GM18526 (cell line): ENCODE data around the gene MCC.

ENCODE experiments used
- POLR2A ChIP-seq: IDR thresholded peaks from 3 replicates; pipeline ENCODE4 v1.6.1; 2011; ENCODE audit not compliant: insufficient read length; ENCODE audit errors: extremely low read depth

The MCC gene

DNA sequence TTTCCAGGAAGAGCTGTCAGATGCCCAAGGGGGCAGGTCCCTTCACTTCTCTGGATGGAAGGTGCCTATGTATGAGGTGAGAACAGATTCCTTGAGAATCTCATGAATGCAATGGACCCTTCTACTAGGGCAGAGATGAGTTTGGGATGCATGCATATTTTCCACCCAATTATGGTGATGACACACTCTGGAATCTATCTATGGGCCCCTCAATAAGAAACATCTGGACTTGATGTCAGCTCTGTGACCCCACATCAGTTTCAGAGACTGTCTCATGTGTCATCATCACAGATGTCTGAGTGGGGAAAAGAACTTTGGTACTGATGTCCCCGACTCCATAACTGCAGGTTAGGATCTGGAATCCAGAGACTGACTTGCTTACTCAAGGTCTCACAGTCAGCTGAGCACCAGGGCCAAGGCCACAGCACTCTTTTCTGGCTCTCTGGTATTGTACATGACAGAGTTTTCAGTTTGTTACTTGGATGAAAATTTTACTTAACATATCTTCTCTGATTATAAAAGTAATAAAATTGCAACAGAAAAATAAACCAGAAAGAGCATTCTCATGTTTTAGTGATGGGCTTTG lies 334.6 kb downstream of the MCC start:
- TF ChIP-seq POLR2A: no peak

- no peak for TF ChIP-seq POLR2A
Measured at GRCh38 chr5:113152380-113152740, 335.9 kb downstream of the MCC start.

DNA sequence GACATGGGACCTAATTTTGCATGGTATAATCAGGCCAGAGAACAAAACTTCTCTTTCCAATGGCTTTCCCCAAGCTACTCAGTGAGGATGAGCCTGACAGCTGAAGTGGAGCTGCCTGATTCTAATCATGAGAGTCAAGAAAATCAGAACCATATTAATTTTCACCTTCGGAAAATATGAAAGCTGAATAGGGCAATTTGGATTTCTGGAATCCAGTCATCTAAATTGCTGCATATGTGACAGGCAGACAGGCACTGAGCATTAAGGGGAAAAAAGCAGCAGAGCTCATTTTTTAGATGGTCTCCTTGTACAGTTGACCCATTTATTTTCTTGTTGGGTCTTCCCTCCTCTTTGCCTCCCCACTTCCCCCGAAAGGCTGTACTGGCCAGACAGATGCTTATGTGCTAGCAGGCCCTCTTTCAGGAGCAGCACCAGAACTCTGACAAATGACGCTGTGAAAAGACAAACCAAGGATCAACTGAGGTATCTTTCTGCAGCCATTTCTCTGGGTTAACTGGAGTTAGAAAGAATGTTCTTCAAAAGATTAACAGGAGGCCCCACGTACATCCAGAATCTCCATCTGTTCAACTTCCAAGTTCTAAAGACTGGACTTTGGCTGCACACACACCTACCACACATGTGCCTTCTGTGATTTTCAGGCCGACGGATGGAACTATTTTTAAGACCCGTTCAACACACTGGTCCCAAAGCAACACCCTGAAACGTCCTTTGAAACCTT lies 336.4 kb downstream of the MCC start:
- no peak for TF ChIP-seq POLR2A

- TF ChIP-seq POLR2A: no peak
Measured at GRCh38 chr5:113150821-113151220, 337.4 kb downstream of the MCC start.

GRCh38 chr5:113150221-113150620 lies 338.0 kb downstream of the MCC start:
- no peak for TF ChIP-seq POLR2A

DNA sequence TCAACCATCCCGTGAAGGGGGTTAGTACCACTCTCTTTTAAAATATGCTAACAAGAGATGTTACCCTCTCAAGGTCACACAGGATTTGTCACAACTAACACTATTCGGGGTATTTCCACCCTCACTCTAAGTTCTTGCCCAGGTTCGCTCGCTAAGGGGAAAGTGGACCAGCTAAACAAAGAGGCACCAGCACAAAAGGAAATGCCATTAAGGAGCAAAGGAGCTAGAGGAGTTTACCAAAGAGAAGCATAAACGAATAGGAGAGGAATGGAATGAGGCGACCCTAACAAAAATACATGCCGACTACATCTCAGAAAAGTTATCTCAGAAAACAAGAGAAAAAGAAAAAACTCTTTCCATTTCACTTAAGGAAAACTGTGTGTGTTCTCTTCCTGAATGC lies 340.7 kb downstream of the MCC start:
- no peak for TF ChIP-seq POLR2A

DNA sequence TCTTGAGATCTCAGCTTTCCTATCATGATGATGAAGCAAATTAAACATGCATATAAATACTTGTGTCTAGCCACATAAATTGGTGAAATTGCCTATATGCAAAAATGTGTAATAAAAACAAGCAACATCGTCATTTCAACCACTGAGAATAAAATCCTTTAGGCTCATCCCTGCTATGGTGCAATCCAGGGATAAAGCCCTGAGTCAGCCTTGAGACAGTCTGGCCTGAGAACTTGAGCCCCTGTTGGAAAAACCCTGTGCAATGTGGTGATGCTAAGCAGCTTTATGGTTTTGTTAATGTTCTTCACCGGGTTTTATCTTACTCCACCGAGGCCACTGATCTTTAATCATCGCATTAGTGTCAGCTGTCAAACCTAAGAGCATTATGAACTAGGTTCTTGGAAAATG lies 341.1 kb downstream of the MCC start:
- TF ChIP-seq POLR2A: no peak

DNA sequence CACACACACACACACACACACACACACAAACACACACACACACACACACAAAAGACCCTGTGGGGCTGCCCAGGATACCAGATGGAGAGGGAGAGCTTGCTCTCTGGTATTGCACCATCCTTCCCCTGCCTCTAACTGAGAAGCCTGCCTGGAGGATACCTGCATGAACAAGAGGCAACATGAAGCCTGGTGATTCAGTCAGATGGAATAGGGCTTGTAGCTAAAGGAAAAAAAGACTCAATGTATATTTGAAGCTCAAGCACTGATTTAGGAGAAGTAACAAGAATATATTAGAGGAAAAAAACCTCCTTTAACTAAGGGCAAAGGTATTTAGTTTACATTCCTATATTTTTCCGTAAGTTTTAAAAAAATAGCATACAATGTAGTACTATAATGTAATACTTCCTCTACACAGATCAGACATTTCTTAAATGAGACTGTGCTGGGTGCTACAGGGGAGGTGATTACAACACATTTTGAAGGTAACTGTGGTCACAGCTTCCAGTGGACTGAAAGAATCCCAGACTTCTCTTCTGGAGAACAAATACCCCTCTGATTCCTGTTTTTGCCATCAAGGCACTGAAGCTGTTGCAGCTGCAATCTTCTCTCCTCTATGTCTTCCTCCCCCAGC lies 342.4 kb downstream of the MCC start:
- TF ChIP-seq POLR2A: no peak

GRCh38 chr5:113142186-113142585 lies 346.1 kb downstream of the MCC start:
- TF ChIP-seq POLR2A: no peak

DNA sequence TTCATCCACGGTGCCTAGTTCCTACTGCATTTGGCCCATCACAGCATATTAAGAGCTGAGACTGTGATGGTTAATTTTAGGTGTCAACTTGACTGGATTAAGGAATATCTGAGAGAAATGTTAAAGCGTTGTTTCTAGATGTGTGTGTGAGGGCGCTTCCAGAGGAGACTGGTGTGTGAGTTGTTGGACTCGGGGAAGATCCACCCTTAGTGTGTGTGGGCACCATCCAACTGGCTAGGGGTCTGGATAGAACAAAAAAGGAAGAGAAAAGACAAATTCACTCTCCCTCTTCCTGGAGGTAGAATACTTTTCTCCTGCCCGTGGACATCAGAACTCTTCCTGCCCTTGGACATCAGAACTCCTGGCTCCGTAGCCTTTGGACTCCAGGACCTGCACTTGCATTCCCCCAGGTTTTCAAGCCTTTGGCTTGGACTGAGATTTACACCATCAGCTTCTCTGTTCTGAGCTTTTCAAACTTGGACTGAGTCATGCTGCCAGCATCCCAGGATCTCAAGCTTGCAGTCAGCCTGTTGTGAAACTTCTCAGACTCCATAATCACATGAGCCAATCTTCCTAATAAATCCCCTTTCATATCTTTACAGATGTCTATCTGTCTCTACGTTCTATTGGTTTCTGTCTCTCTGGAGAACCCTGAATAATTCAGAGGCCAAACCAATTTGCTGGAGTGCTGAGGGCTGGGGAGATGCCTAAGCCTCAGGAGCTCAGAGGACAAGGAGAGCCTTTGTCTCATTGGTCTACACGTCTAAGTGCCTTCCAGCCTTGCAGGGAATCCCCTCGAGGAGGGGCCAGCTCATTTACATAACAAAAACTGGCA lies 347.2 kb downstream of the MCC start:
- no peak for TF ChIP-seq POLR2A

GRCh38 chr5:113133211-113133975 lies 354.9 kb downstream of the MCC start:
- TF ChIP-seq POLR2A: no peak

DNA sequence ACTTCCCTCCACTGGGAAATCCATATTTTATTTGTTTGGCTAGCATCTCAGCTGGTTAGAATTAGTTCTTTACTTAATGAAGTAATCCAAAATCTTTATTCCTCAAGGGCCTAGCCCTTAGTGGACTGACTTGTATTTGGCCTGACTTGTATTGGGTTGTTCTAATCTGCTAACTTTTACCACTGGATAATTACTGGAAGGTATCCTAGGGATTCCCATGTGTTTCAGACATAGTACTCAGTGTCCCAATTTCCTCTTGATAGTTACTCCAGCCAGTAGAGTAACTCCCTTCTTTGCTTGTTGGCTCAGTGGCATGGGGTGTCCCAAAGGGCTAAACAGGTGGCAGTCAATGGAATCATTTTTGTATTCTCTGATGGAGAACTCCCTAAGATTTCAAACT lies 355.7 kb downstream of the MCC start:
- no peak for TF ChIP-seq POLR2A

- TF ChIP-seq POLR2A: no peak
Measured at GRCh38 chr5:113128641-113129330, 359.5 kb downstream of the MCC start.

GRCh38 chr5:113128082-113128481 lies 360.2 kb downstream of the MCC start:
- no peak for TF ChIP-seq POLR2A
